Ishikawa (cell line): Measurements from ENCODE around the gene TCP11.

Source experiments
- CREB1 ChIP-seq: IDR thresholded peaks from 2 replicates; pipeline ENCODE4 v1.6.1; 2012; ENCODE audit warnings: low read depth
- EP300 ChIP-seq: IDR thresholded peaks from 2 replicates; pipeline ENCODE4 v1.6.1; 2012; ENCODE audit warnings: borderline replicate concordance
- MAX ChIP-seq: IDR thresholded peaks from 2 replicates; pipeline ENCODE4 v1.6.1; 2012
- TCF12 ChIP-seq: IDR thresholded peaks from 2 replicates; pipeline ENCODE4 v1.6.1; 2012; ENCODE audit warnings: low read depth
- TEAD4 ChIP-seq: IDR thresholded peaks from 2 replicates; pipeline ENCODE4 v1.6.1; 2012
- USF1 ChIP-seq: IDR thresholded peaks from 2 replicates; pipeline ENCODE4 v1.6.1; 2012
- YY1 ChIP-seq: IDR thresholded peaks from 2 replicates; pipeline ENCODE4 v1.6.1; 2012; ENCODE audit warnings: low read depth

GRCh38 chr6:35149891-35150566, 8.9 kb upstream of the TCP11 start:
- TF ChIP-seq CREB1 (no peak), TEAD4 (no peak), MAX (no peak), YY1 (no peak), USF1 (no peak), EP300 (no peak), TCF12 (no peak)
